ENCODE data around the gene SIGLEC1.

DNA sequence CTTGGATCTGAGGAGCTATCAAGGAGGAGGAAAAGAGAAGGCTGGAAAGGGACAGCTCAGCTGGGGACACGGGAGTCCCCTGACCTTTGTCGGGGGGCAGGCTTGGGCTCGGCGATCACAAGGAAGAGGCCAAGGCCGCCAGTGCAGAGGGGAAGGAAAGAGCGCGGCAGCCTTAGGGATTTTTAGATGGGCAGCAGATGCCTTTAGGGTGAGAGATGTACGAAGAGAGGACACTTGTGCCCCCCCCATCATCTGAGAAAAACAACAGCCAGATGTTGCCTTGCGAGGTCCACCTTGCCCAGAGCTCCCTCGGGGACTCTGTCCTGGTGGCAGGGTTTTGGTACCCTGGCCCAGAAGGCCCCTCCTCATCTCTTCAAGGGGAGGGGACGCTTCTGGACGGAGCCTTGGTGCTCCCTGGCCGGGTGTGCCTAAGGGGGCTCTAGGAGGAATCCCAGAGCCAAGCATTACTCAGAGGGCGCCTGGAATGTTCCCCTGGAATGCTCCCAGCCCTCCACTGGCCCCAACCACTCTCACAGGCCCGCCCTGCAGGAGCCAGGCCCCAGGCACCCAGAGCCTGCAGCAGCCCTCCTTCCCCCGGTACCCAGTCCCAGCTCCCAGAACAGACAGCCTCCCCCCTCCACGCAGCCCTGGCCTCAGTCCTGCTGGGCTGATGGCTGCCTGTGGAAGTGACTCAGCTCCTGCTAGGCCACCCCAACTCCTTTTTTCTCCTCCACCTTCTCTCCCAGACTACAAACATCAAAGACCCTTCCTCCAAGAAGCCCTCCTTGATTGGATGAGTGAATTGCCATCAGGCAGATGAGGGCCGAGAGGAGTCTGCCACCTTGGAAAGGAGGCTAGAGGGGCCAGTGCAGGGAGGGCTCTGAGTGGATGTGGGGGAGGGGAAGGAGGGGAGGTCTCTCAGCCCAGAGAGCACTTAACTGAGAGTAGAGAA lies 32.4 kb downstream of the SIGLEC1 start:
- TF ChIP-seq, protein P1, sequence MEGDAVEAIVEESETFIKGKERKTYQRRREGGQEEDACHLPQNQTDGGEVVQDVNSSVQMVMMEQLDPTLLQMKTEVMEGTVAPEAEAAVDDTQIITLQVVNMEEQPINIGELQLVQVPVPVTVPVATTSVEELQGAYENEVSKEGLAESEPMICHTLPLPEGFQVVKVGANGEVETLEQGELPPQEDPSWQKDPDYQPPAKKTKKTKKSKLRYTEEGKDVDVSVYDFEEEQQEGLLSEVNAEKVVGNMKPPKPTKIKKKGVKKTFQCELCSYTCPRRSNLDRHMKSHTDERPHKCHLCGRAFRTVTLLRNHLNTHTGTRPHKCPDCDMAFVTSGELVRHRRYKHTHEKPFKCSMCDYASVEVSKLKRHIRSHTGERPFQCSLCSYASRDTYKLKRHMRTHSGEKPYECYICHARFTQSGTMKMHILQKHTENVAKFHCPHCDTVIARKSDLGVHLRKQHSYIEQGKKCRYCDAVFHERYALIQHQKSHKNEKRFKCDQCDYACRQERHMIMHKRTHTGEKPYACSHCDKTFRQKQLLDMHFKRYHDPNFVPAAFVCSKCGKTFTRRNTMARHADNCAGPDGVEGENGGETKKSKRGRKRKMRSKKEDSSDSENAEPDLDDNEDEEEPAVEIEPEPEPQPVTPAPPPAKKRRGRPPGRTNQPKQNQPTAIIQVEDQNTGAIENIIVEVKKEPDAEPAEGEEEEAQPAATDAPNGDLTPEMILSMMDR (IDR thresholded peaks at IDR 0.05) = no peak
- peak in 1 of 2 donors; percentile 11 for TF ChIP-seq POLR2A (IDR thresholded peaks at IDR 0.05)
